Kidney epithelial cell (primary cell): ENCODE measurements around the gene MAGEB4. TPM values are rescaled to one million over a fixed set of nuclear protein-coding genes. Genes with fewer than 3 reads are reported as not detected.

Experiments used
- DNase-seq: peaks from one replicate; pipeline ENCODE4 v3.0.0-alpha.2; 2010; ENCODE audit warnings: low read depth
- H3K27me3 ChIP-seq: 2 replicates; pipeline ENCODE4 v1.6.0; 2011; ENCODE audit warnings: low read length; ENCODE audit not compliant: control insufficient read depth, insufficient read depth
- H3K36me3 ChIP-seq: 2 replicates; pipeline ENCODE4 v1.5.1; 2011; ENCODE audit warnings: low read length; ENCODE audit not compliant: control insufficient read depth, insufficient read depth
- H3K4me3 ChIP-seq: 2 replicates; pipeline ENCODE4 v1.5.1; 2011; ENCODE audit warnings: low read depth, mild to moderate bottlenecking, control low read depth, low read length
- CTCF ChIP-seq: IDR thresholded peaks from 2 replicates; pipeline ENCODE4 v1.5.1; 2011; ENCODE audit warnings: mild to moderate bottlenecking, moderate library complexity, low read length, control low read depth, inconsistent platforms; ENCODE audit not compliant: insufficient read depth, poor library complexity, severe bottlenecking
- total RNA-seq: library from RNA; depleted of rRNA; stranded (reverse); fragments of >200 nt; gene quantifications from 2 replicates; pipeline ENCODE4 v1.2.3, GENCODE V29; 2015

MAGEB4 gene
- total RNA-seq, 1 donor from 2014 or later, result not detected

- H3K36me3 ChIP-seq, result no peaks in the 10 kb centered on the region
- TF ChIP-seq CTCF, result no peak
- no peak overlapping the region for H3K4me3 ChIP-seq
- no peaks in the 10 kb centered on the region for H3K27me3 ChIP-seq
- no peak for DNase-seq
Observed at GRCh38 chrX:30248854-30249253, 7.1 kb downstream of the MAGEB4 start.

GRCh38 chrX:30253257-30253656, 11.5 kb downstream of the MAGEB4 start:
- no peaks in the 10 kb centered on the region for H3K36me3 ChIP-seq
- no peak overlapping the region for H3K4me3 ChIP-seq
- DNase-seq, result no peak
- TF ChIP-seq CTCF, result no peak
- H3K27me3 ChIP-seq, result no peaks in the 10 kb centered on the region

GRCh38 chrX:30259927-30260326, 18.1 kb downstream of the MAGEB4 start:
- Histone ChIP-seq H3K36me3 (no peaks in the 10 kb centered on the region), H3K27me3 (no peaks in the 10 kb centered on the region), H3K4me3 (no peak overlapping the region)
- no peak for DNase-seq
- TF ChIP-seq CTCF, result no peak

GRCh38 chrX:30261012-30261411, 19.2 kb downstream of the MAGEB4 start:
- DNase-seq, result no peak
- H3K36me3 ChIP-seq, result no peaks in the 10 kb centered on the region
- no peak overlapping the region for H3K4me3 ChIP-seq
- no peaks in the 10 kb centered on the region for H3K27me3 ChIP-seq
- TF ChIP-seq CTCF, result no peak

- no peak for DNase-seq
- Histone ChIP-seq H3K27me3 (no peaks in the 10 kb centered on the region), H3K36me3 (no peaks in the 10 kb centered on the region), H3K4me3 (no peak overlapping the region)
- no peak for TF ChIP-seq CTCF
Observed at GRCh38 chrX:30262763-30263162, 21.0 kb downstream of the MAGEB4 start.

GRCh38 chrX:30270639-30271038, 28.8 kb downstream of the MAGEB4 start:
- no peaks in the 10 kb centered on the region for H3K36me3 ChIP-seq
- DNase-seq, result no peak
- no peak overlapping the region for H3K4me3 ChIP-seq
- no peak for TF ChIP-seq CTCF
- H3K27me3 ChIP-seq, result no peaks in the 10 kb centered on the region
